Activated naive CD8-positive, alpha-beta T cell treated with anti-CD3 and anti-CD28 coated beads for 36 hours (primary cell): ENCODE data around the gene BEND7. TPM values are rescaled to one million over a fixed set of nuclear protein-coding genes. Genes with fewer than 3 reads are reported as not detected.
A peak's percentile ranks its signal among the peaks of the same experiment; 100 is the strongest.

Experiments used
- DNase-seq: peaks from one replicate; pipeline ENCODE4 v3.0.0; 2021
- H3K27ac Mint-ChIP-seq: one replicate; pipeline ENCODE4 v1.8.0; 2022; ENCODE audit warnings: mild to moderate bottlenecking, moderate library complexity, mixed read lengths
- H3K27me3 Mint-ChIP-seq: one replicate; pipeline ENCODE4 v1.8.0; 2022; ENCODE audit warnings: mild to moderate bottlenecking, mixed read lengths
- H3K36me3 Mint-ChIP-seq: one replicate; pipeline ENCODE4 v1.8.0; 2021; ENCODE audit warnings: mild to moderate bottlenecking, mixed read lengths
- H3K4me1 Mint-ChIP-seq: one replicate; pipeline ENCODE4 v1.8.0; 2021; ENCODE audit warnings: mixed read lengths
- H3K4me3 Mint-ChIP-seq: one replicate; pipeline ENCODE4 v1.8.0; 2022; ENCODE audit warnings: mild to moderate bottlenecking, moderate library complexity, mixed read lengths
- H3K9me3 Mint-ChIP-seq: one replicate; pipeline ENCODE4 v1.8.0; 2022; ENCODE audit warnings: mixed read lengths
- total RNA-seq, 2 experiments: library from RNA; stranded (reverse); gene quantifications; one replicate each; pipeline ENCODE4 v1.2.3, GENCODE V29; 2021

The BEND7 gene
- total RNA-seq, 2 experiments from 2014 or later, result not detected

DNA sequence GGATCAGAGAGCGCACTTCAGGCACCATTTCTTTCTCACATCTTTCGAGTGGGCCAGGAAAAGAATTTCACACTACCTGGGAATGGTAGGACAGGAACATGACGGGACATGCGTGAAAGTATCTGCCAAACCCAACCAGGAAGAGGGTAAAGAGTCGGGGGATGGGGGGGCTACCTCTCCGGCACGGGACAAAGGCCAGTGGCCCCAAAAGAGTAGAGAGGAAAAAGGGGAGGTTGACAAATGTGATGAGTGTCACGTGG is 830 bp upstream of the BEND7 start:
- Mint-ChIP-seq H3K9me3 (no peaks in the 10 kb centered on the region), H3K27me3 (peaks cover 71% of the 10 kb centered on the region), H3K27ac (no peak overlapping the region), H3K36me3 (no peaks in the 10 kb centered on the region), H3K4me3 (no peak overlapping the region), H3K4me1 (peaks cover 6% of the 10 kb centered on the region)
- DNase-seq, result no peak

DNA sequence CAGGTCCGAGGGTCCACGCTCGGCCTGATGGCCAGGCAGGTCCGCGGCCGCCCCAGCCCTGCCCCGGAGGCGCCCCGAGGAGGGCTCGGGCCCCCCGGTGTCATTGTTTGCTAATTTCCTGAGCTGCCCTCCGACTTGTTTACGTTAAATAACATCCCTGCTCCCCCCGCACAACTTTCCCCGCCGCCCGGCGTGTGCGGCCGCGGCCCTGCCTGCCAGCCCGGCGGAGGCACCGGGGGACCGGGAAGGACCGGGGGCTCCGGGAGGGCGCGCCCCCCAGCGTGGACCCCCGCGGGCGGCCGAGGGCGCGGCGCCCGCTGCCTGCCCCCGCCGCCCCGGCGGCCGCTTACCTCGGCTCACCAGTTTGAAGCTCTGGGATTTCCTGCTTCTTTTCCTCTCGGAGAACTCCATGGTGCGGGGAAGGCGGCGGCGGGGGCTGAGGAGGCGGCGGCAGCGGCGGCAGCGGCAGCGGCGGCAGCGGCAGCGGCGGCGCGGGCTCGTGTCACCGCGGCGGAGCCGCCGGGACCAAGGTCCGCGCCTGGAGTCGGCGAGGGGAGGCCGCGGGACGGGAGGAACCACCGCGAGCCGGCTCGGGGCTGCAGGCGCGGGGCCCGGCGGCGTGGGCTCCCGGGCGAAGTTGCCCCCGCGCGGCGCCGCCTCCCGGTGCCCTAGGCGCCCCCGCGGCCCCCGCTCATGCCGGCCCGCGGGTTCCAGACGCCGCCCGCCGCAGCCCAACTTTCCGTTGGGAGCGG is 515 bp downstream of the BEND7 start:
- peak overlapping the region; percentile 48 for H3K4me3 Mint-ChIP-seq
- H3K36me3 Mint-ChIP-seq, result no peaks in the 10 kb centered on the region
- H3K9me3 Mint-ChIP-seq, result no peaks in the 10 kb centered on the region
- peaks cover 74% of the 10 kb centered on the region for H3K27me3 Mint-ChIP-seq
- no peak overlapping the region for H3K27ac Mint-ChIP-seq
- peak; percentile 3 for DNase-seq
- peaks cover 6% of the 10 kb centered on the region for H3K4me1 Mint-ChIP-seq

DNA sequence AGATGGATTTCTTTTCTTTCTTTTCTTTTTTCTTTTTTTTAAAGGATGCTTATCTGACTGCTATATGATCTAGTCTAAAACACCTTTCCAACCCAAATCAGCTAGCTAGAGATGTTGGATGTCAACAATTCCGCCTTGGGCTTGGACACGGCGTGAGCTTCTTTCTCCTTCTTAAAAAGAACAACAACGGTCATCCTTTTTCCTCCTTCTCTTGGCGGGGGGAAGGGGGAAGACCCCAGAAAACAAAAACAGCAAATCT is 1.0 kb downstream of the BEND7 start:
- H3K9me3 Mint-ChIP-seq, result no peaks in the 10 kb centered on the region
- DNase-seq, result no peak
- H3K27ac Mint-ChIP-seq, result no peak overlapping the region
- H3K4me3 Mint-ChIP-seq, result peak overlapping the region; percentile 48
- no peaks in the 10 kb centered on the region for H3K36me3 Mint-ChIP-seq
- peaks cover 6% of the 10 kb centered on the region for H3K4me1 Mint-ChIP-seq
- peaks cover 80% of the 10 kb centered on the region for H3K27me3 Mint-ChIP-seq

DNA sequence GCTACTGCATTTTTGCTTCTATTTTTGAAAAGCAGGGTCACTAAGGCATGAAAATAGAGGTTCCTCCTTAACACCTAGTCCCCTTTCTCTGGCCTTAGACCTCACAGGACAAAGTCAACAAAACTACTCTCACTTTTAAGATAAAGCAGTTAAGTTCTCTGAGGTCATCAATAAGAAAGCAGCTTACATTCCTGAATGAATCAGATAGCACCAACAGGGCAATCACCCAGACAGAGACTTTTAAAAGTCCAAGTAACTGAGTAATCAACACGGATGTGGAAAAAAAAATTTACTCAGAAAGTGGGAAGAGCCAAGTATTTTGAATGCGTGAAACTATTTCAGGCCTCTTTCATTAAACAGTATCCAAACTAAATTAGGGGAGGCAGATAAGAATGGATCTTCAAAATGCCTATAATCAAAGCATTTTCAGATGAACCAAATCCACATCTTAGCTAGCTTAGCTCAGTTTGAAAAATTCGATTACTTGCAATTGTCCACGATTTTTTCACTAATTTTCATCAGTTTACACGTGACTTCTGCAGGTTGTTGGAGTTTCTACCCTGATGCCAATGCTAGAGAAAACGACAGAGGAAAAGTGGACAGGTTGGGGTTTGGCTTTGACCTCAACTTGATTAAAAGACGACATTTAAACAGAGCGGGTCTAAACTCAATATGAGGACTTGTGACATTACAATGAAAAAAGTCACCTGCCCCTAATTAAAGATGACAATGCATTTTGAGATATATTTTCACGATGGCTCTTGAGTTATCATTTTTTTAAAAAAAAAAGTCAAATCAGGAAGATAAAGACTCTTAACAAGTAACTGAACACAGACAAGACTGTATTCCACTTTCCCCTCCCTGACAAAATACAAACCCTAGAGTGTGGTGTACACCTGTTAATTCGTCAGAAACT is 1.6 kb downstream of the BEND7 start:
- peaks cover 80% of the 10 kb centered on the region for H3K27me3 Mint-ChIP-seq
- H3K4me3 Mint-ChIP-seq, result peak overlapping the region; percentile 48
- DNase-seq, result no peak
- no peaks in the 10 kb centered on the region for H3K36me3 Mint-ChIP-seq
- peaks cover 6% of the 10 kb centered on the region for H3K4me1 Mint-ChIP-seq
- H3K9me3 Mint-ChIP-seq, result no peaks in the 10 kb centered on the region
- no peak overlapping the region for H3K27ac Mint-ChIP-seq

DNA sequence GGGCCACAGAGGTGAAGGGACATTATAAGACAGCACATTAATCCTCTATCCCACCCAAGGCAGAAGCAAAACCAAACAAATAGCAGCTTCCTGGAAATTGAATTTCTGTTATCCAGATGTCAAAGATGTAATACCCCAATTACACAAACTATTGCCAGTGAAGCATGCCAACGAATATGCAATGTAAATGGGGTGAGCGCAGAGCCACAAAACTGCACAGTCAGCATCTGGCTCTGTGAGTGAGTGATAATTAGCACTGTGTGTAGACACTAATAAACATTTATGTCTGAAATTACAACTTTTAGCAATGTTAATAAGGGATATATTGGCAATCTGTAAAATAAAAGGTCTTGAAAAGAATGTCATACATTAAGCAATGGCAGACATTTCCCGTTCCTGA is 3.2 kb downstream of the BEND7 start:
- DNase-seq, result no peak
- Mint-ChIP-seq H3K4me3 (no peak overlapping the region), H3K27me3 (peaks cover 80% of the 10 kb centered on the region), H3K4me1 (peaks cover 6% of the 10 kb centered on the region), H3K27ac (no peak overlapping the region), H3K9me3 (no peaks in the 10 kb centered on the region), H3K36me3 (no peaks in the 10 kb centered on the region)

DNA sequence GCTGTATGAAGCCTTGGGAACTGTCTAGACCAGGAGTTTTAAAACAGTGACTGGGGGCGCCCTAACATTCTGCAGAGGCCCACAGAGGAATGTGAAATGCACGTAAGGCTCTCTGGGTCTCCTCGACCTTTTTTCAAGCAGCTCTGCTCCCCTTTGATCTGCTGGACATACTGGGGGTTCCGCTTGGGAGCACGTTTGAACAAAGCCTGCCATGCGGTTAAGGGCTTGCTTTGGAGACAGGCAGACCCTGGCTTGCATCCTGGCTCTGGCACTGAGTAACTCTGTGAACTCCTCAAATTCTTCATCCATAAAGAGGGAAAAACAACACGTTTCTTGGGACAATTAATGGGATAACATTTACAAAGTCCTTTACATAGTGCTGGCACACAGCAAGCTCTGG is 7.8 kb downstream of the BEND7 start:
- no peaks in the 10 kb centered on the region for H3K4me1 Mint-ChIP-seq
- H3K9me3 Mint-ChIP-seq, result no peaks in the 10 kb centered on the region
- H3K36me3 Mint-ChIP-seq, result no peaks in the 10 kb centered on the region
- H3K27me3 Mint-ChIP-seq, result peaks cover 64% of the 10 kb centered on the region
- DNase-seq, result no peak
- H3K27ac Mint-ChIP-seq, result no peak overlapping the region
- no peak overlapping the region for H3K4me3 Mint-ChIP-seq

DNA sequence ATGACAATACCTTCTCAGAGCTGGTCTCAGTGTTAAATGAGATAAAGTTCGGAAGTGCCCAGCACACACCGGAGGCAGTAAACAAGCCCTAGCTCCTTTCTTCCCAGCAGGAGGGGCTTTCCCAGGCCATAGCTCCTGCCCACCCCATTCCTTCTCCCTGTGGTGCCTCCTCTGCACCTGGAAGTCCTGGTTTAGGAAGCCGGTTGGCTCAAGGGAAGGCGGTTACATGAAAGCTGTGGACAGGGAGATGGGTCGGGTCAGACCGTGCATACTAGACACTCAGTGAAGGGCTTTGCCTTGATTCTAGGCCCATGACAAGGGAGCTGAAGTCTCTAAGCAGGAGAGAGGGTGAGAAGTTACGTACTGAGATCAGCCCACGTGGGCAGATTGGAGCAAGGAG is 8.6 kb downstream of the BEND7 start:
- Mint-ChIP-seq H3K27me3 (peaks cover 61% of the 10 kb centered on the region), H3K36me3 (no peaks in the 10 kb centered on the region), H3K4me1 (no peaks in the 10 kb centered on the region), H3K9me3 (no peaks in the 10 kb centered on the region), H3K27ac (no peak overlapping the region), H3K4me3 (no peak overlapping the region)
- no peak for DNase-seq

DNA sequence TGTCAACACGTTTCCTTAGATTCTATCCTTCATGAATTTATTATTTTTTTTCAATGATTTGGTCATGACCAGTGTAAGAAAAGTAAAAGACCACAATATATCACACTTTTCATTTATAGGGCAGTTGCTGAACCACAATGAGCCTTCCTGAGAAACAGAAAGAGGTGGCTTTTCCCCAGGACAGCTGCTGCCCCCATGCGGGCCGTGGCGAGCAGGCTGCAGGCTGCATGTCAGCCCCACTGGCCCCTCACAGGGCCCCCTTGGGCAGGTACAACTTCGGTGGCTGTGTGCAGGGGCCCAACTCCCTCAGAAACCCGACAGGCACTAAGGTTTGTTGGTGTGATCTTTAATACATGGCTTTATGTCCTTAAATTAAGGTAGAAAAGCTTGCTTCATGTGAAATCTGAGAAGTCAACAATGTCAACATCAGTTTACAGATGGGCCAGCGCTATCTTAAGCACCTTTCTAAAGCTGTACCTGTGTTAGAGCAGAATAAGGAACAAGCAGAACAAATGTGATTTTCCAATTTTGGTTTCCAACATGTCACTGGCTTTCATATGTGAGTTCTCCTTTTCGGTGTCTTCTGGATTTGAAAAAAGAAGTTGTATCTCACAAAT is 10.6 kb downstream of the BEND7 start:
- no peaks in the 10 kb centered on the region for H3K9me3 Mint-ChIP-seq
- no peaks in the 10 kb centered on the region for H3K36me3 Mint-ChIP-seq
- H3K27ac Mint-ChIP-seq, result no peak overlapping the region
- no peak overlapping the region for H3K4me3 Mint-ChIP-seq
- DNase-seq, result no peak
- H3K27me3 Mint-ChIP-seq, result peaks cover 44% of the 10 kb centered on the region
- H3K4me1 Mint-ChIP-seq, result no peaks in the 10 kb centered on the region

DNA sequence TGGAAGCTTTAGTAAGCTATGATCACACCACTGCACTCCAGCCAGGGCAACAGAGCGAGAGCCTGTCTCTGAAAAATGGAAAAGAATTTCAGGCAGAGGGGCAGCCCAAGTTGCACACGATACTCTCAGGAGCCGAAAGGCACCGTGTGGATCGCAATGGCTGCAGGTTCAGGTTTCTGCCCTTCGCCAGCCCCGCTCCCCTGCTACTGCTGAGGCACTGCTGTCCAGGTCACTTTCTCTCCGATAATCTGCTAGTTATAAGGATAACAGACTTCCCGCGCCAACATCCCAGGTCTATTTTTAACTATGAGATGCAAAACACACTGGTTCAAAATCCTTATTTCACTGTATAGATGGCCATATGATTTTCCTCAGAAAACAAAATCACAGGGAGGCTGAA is 11.1 kb downstream of the BEND7 start:
- Mint-ChIP-seq H3K4me1 (no peaks in the 10 kb centered on the region), H3K9me3 (no peaks in the 10 kb centered on the region), H3K27ac (no peak overlapping the region), H3K27me3 (peaks cover 39% of the 10 kb centered on the region), H3K36me3 (no peaks in the 10 kb centered on the region), H3K4me3 (no peak overlapping the region)
- no peak for DNase-seq

DNA sequence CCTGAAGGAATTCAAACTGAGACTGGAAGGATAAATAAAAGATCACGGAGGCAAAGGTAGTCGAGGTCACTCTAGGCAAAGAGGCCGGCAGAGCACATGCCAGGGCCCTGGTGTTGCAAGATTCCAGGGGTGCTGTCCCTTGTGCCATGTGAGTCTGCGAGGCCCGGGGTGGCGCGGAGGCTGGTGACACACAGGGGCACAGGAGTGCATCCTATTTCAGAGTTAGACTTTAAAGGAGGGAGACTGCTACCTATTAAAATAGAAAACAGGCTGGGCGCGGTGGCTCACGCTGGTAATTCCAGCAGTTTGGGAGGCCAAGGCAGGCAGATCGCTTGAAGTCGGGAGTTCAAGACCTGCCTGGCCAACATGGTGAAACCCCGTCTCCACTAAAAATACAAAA is 12.6 kb downstream of the BEND7 start:
- H3K4me1 Mint-ChIP-seq, result no peaks in the 10 kb centered on the region
- no peaks in the 10 kb centered on the region for H3K36me3 Mint-ChIP-seq
- no peak overlapping the region for H3K4me3 Mint-ChIP-seq
- H3K27ac Mint-ChIP-seq, result no peak overlapping the region
- no peak for DNase-seq
- H3K27me3 Mint-ChIP-seq, result peaks cover 29% of the 10 kb centered on the region
- no peaks in the 10 kb centered on the region for H3K9me3 Mint-ChIP-seq

DNA sequence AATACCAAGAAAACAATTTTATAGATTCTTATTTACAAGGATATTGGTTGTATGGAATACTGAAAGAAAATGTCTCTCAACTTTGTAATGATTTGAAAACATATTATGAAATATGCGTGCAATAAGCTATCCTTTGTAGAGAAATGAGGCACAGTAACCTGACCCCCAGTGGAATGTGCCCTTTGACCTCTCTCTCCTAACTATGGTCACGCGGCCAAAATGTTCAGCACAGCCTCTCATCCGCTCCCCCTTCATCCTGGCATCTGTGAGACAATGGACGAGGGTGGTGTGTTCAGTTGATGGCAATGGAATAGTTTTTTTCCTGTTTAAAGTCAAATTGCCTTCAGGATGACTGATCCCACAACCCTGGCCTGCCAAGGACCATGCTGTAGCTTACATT is 13.3 kb downstream of the BEND7 start:
- Mint-ChIP-seq H3K4me1 (no peaks in the 10 kb centered on the region), H3K4me3 (no peak overlapping the region), H3K36me3 (no peaks in the 10 kb centered on the region), H3K27ac (no peak overlapping the region), H3K9me3 (no peaks in the 10 kb centered on the region), H3K27me3 (peaks cover 26% of the 10 kb centered on the region)
- DNase-seq, result no peak

DNA sequence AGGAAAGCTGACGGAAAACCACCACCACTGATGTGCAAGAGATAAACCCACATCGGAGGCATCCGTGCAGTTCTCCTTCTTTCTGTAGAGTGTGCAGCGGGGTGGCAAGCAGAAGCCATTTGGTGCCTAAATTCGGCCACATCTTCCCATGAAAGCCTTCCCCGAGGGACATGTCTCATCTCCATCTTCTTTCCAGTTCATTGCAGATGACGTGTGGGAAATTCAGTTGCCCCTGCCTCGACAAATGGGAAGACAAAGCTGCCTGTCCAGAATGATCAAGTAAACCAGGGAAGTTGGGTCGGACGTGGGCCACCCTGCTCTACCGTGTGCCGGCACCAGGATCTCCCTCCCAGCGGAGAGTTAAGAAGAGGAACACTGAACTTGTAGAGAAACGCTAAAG is 14.5 kb downstream of the BEND7 start:
- no peak overlapping the region for H3K27ac Mint-ChIP-seq
- H3K4me1 Mint-ChIP-seq, result no peaks in the 10 kb centered on the region
- H3K4me3 Mint-ChIP-seq, result no peak overlapping the region
- peaks cover 22% of the 10 kb centered on the region for H3K27me3 Mint-ChIP-seq
- H3K9me3 Mint-ChIP-seq, result no peaks in the 10 kb centered on the region
- DNase-seq, result no peak
- no peaks in the 10 kb centered on the region for H3K36me3 Mint-ChIP-seq

DNA sequence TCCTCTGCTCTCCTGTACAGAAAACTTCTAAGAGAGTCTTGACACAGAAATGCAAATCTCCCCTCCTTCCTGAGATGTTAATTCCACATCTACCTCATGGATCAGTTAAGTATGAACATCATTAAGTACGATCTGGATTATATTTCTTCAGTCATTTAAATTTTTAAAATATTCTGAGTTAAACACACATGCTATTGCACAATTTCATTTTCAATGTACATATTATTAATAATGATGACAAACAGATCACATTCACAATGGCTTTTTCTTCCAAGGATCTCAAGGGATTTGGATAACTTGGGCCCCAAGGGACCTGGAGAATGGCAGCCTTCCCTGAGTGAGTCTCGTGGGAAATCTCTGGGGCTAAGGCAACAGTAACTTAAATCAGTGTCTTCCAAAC is 16.2 kb downstream of the BEND7 start:
- Mint-ChIP-seq H3K4me3 (no peak overlapping the region), H3K36me3 (no peaks in the 10 kb centered on the region), H3K9me3 (no peaks in the 10 kb centered on the region), H3K27me3 (peaks cover 17% of the 10 kb centered on the region), H3K4me1 (no peaks in the 10 kb centered on the region), H3K27ac (no peak overlapping the region)
- DNase-seq, result no peak

DNA sequence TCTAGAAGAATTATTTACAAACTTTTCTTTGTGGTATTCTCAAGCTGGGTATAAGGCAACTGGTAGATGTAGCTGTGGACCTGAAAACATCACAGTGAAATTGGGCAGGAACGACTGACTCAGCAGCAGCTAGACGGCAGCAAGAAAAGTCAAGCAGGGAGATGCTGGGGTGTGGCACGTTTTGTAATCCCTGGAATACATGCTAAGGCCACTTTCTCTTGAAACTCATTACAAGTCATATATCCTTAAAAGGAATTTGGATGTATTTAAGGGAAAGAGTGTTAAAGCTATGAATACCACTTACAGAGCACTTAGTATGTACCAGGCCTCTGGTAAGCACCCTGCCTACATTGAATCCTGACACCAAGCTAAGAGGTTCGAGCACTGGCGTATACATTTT is 17.4 kb downstream of the BEND7 start:
- no peak for DNase-seq
- H3K27ac Mint-ChIP-seq, result no peak overlapping the region
- H3K36me3 Mint-ChIP-seq, result no peaks in the 10 kb centered on the region
- H3K4me3 Mint-ChIP-seq, result no peak overlapping the region
- H3K9me3 Mint-ChIP-seq, result no peaks in the 10 kb centered on the region
- no peaks in the 10 kb centered on the region for H3K4me1 Mint-ChIP-seq
- H3K27me3 Mint-ChIP-seq, result peaks cover 12% of the 10 kb centered on the region

DNA sequence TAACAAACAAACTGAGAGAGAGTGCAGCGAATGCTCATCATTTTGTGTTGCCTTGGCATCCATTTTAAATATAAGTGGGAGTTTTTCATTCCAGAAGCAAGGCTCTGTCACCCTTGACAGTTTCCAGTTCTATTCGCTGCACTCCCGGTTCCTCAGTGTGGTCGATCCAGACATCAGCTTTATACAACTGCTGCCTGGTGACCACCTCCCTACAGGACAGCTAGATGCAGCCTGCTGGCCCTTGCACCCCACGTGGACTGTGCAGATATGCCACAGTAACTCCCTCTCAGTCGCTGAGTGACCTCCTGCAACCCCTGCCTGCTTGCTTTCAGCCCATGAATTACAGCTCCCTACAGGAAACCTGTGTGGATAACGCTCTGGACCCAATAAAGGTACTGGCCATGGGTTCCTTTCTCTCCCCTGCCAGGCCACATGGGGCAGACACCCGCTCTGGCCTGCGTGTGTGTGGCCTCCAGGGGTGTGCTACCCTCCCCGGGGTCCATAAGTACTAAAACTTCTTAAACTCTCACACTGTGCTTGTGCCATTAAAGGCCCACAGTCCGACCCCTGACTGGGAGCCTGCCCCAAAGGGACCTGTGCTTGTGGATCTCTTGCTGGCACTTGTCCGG is 23.6 kb downstream of the BEND7 start:
- H3K27ac Mint-ChIP-seq, result no peak overlapping the region
- H3K36me3 Mint-ChIP-seq, result no peaks in the 10 kb centered on the region
- no peak overlapping the region for H3K4me3 Mint-ChIP-seq
- H3K27me3 Mint-ChIP-seq, result peaks cover 7% of the 10 kb centered on the region
- no peak for DNase-seq
- no peaks in the 10 kb centered on the region for H3K9me3 Mint-ChIP-seq
- no peaks in the 10 kb centered on the region for H3K4me1 Mint-ChIP-seq
